Fibroblast of lung (primary cell): ENCODE measurements around the gene ACAD8. TPM values are rescaled to one million over a fixed set of nuclear protein-coding genes. Genes with fewer than 3 reads are reported as not detected.

Source experiments
- DNase-seq, 2 donors: peaks; one replicate each; pipeline versions ENCODE4 v3.0.0 to v3.0.0-alpha.2; 2010; ENCODE audit warnings: low read depth in 2 of 2
- H2AFZ ChIP-seq: 2 replicates; pipeline ENCODE4 v1.5.1; 2012; ENCODE audit warnings: low read length, control low read depth, inconsistent platforms
- H3K27ac ChIP-seq: 2 replicates; pipeline ENCODE4 v1.5.1; 2011; ENCODE audit warnings: low read length, control low read depth; ENCODE audit not compliant: insufficient read depth
- H3K27me3 ChIP-seq: 2 replicates; pipeline ENCODE4 v1.5.1; 2011; ENCODE audit warnings: mild to moderate bottlenecking, low read length; ENCODE audit not compliant: control insufficient read depth, insufficient read depth
- H3K36me3 ChIP-seq: 2 replicates; pipeline ENCODE4 v1.5.1; 2011; ENCODE audit warnings: low read length; ENCODE audit not compliant: control insufficient read depth, insufficient read depth
- H3K4me1 ChIP-seq: 2 replicates; pipeline ENCODE4 v1.5.1; 2011; ENCODE audit warnings: low read length; ENCODE audit not compliant: control insufficient read depth, insufficient read depth; ENCODE audit errors: extremely low read depth
- H3K4me2 ChIP-seq: 2 replicates; pipeline ENCODE4 v1.5.1; 2011; ENCODE audit warnings: low read length, control low read depth; ENCODE audit not compliant: insufficient read depth; ENCODE audit errors: extremely low read depth
- H3K4me3 ChIP-seq, 4 experiments: fragments of 200-600 bp in 1 of 4; sonication (generic) in 1 of 4; replicated peaks in 1 of 4; 2 replicates each; pipeline ENCODE4 v1.5.1; 2011 to 2016; ENCODE audit warnings: low read length in 4 of 4, low read depth in 3 of 4, mild to moderate bottlenecking in 3 of 4, control low read depth in 2 of 4, inconsistent platforms in 1 of 4, mixed read lengths in 1 of 4; ENCODE audit not compliant: insufficient read depth in 1 of 4; ENCODE audit errors: control extremely low read depth in 1 of 4
- H3K79me2 ChIP-seq: 2 replicates; pipeline ENCODE4 v1.5.1; 2012; ENCODE audit warnings: mild to moderate bottlenecking, low read length, inconsistent platforms; ENCODE audit not compliant: control insufficient read depth, insufficient read depth
- H3K9ac ChIP-seq: 2 replicates; pipeline ENCODE4 v1.5.1; 2011; ENCODE audit warnings: mild to moderate bottlenecking, low read length, control low read depth; ENCODE audit not compliant: insufficient read depth
- H3K9me3 ChIP-seq: 2 replicates; pipeline ENCODE4 v1.5.1; 2012; ENCODE audit warnings: low read depth, low read length; ENCODE audit not compliant: control insufficient read depth, insufficient read depth
- H4K20me1 ChIP-seq: 2 replicates; pipeline ENCODE4 v1.5.1; 2011; ENCODE audit warnings: low read length; ENCODE audit not compliant: control insufficient read depth, insufficient read depth; ENCODE audit errors: extremely low read depth
- EZH2 ChIP-seq: IDR thresholded peaks from 2 replicates; pipeline ENCODE4 v1.5.1; 2012; ENCODE audit warnings: low read length, control low read depth, mild to moderate bottlenecking; ENCODE audit errors: missing control alignments
- polyA plus RNA-seq, 2 donors: library from polyadenylated mRNA; depleted of rRNA in 1 of 2; stranded (reverse) in 1 of 2; unstranded in 1 of 2; fragments of >200 nt; gene quantifications; 2 replicates each; pipeline ENCODE4 v1.2.1, GENCODE V29; 2011 to 2012; ENCODE audit warnings: missing spikeins in 1 of 2
- total RNA-seq: library from RNA; depleted of rRNA; stranded (reverse); fragments of >200 nt; gene quantifications from 2 replicates; pipeline ENCODE4 v1.2.1, GENCODE V29; 2014
- TF ChIP-seq, protein P1 (sequence below), 2 donors: IDR thresholded peaks in 1 of 2; conservative IDR thresholded peaks in 1 of 2; 1 replicate in 1 of 2; 2 replicates in 1 of 2; pipeline ENCODE4 v1.5.1; 2011 to 2012; ENCODE audit warnings: low read length in 2 of 2, control low read depth in 1 of 2, inconsistent platforms in 1 of 2, low read depth in 1 of 2, mild to moderate bottlenecking in 1 of 2

The ACAD8 gene
- total and polyA plus RNA-seq, 2 donors (not counting 1 experiment from before 2014, with no cell fraction given): 16.8 to 19.6 TPM

DNA sequence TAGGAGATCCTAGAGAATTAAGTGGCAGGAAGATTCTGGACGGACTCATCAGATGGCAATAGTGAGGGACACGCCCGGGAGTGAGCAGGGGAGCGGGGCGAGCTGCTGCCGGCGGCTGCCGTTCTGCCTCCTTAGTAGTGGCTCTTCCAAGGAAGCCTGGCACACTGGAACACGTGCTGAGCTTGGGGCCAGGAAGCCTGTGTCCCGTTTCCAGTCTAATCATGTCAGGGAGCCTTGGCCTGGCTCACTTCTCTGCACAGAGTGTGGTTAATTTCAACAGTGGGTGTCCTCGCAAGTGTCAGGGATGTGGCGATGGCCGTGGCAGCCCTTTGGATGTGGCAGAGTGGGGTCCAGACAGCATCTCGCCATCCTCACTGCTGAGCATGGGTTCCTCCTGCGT, 39.3 kb downstream of the ACAD8 start:
- H3K27ac ChIP-seq: no peak overlapping the region
- H3K4me1 ChIP-seq: no peaks in the 10 kb centered on the region
- TF ChIP-seq EZH2: no peak
- TF ChIP-seq, protein P1, sequence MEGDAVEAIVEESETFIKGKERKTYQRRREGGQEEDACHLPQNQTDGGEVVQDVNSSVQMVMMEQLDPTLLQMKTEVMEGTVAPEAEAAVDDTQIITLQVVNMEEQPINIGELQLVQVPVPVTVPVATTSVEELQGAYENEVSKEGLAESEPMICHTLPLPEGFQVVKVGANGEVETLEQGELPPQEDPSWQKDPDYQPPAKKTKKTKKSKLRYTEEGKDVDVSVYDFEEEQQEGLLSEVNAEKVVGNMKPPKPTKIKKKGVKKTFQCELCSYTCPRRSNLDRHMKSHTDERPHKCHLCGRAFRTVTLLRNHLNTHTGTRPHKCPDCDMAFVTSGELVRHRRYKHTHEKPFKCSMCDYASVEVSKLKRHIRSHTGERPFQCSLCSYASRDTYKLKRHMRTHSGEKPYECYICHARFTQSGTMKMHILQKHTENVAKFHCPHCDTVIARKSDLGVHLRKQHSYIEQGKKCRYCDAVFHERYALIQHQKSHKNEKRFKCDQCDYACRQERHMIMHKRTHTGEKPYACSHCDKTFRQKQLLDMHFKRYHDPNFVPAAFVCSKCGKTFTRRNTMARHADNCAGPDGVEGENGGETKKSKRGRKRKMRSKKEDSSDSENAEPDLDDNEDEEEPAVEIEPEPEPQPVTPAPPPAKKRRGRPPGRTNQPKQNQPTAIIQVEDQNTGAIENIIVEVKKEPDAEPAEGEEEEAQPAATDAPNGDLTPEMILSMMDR (conservative IDR thresholded peaks at IDR 0.05 in 1 of 2, IDR thresholded peaks at IDR 0.05 in 1 of 2; ENCODE audit: low read depth in 1 of 2, low read length in 2 of 2): no peak
- no peaks in the 10 kb centered on the region for H3K36me3 ChIP-seq
- no peaks in the 10 kb centered on the region for H3K27me3 ChIP-seq
- no peaks in the 10 kb centered on the region for H4K20me1 ChIP-seq
- no peak overlapping the region for H3K4me2 ChIP-seq
- no peaks in the 10 kb centered on the region for H3K79me2 ChIP-seq
- H2AFZ ChIP-seq: no peak overlapping the region
- no peak for DNase-seq
- H3K9ac ChIP-seq: no peak overlapping the region
- H3K9me3 ChIP-seq: no peaks in the 10 kb centered on the region
- no peak overlapping the region for H3K4me3 ChIP-seq

DNA sequence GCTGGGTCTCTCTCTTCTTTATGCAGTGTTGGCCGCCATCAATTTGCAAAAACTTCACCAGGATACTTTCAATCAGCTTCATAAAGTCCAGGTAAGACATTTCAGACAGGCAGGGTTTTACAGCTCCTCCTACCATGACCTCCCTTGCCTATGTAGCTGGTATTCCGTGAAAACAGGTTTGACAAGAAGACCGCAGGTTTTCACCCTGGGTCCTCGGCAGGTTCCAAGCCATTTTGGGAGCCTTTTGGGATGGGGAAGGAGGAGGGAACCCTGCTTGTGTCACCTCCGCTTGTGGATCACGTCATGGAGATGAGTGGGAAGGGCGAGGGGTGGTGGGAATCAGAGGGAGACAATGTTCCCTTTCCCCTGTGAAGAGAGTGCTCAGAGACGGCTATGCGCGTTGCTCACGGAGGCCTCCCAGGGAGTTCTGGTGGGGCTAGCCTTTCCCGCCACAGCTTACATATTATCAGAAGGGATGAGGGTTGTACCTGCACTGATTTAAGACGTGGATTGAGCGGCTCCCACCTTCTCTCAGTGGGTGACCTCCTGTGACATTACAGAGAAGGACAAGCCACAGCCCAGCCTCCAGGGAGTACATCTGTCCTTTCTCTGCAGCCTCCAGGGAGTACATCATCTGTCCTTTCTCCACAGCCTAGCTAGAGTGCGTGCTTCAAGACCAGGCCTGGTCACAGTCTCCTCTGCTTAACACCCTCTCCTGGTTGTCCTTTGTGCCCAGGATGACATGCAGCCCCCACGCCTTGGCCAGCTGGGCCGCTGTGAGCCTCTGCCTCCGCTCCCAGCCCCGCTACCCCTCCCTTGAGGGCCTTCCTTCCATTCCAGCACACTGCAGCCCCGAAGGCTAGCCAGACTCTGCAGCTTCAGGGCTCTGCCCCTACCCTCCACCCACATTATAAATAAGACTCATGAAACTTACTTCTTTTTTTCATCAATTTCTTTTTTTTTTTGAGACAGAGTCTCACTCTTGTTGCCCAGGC, 40.0 kb downstream of the ACAD8 start:
- Histone ChIP-seq H3K79me2 (no peaks in the 10 kb centered on the region), H3K9ac (no peak overlapping the region), H3K27me3 (no peaks in the 10 kb centered on the region), H4K20me1 (no peaks in the 10 kb centered on the region), H3K9me3 (no peaks in the 10 kb centered on the region), H3K4me2 (no peak overlapping the region), H3K4me3 (no peak overlapping the region), H2AFZ (no peak overlapping the region), H3K27ac (no peak overlapping the region), H3K36me3 (no peaks in the 10 kb centered on the region), H3K4me1 (no peaks in the 10 kb centered on the region)
- DNase-seq: no peak
- TF ChIP-seq, protein P1 (conservative IDR thresholded peaks at IDR 0.05 in 1 of 2, IDR thresholded peaks at IDR 0.05 in 1 of 2; ENCODE audit: low read depth in 1 of 2, low read length in 2 of 2): no peak
- no peak for TF ChIP-seq EZH2

DNA sequence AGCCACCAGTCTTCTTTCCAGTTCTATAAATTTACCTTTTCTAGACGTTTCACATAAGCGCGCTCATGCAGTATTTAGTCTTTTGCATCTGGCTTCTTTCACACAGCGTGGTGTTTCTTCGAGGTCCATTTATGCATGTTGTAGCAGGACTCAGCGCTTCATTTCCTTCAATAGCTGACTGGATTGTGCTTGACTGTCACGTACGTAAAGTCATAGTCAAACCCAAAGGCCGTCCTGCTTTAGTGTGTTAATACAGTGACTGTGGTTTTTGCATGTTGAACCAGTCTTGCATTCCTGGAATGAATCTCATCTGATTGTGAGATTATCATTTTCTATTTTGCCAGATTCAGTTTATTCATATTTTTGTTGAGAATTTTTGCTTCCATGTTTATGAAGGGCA, 41.3 kb downstream of the ACAD8 start:
- Histone ChIP-seq H2AFZ (no peak overlapping the region), H3K27ac (no peak overlapping the region), H3K4me2 (no peak overlapping the region), H3K27me3 (no peaks in the 10 kb centered on the region), H3K79me2 (no peaks in the 10 kb centered on the region), H3K9me3 (no peaks in the 10 kb centered on the region), H3K4me3 (no peak overlapping the region), H4K20me1 (no peaks in the 10 kb centered on the region), H3K9ac (no peak overlapping the region), H3K4me1 (no peaks in the 10 kb centered on the region), H3K36me3 (no peaks in the 10 kb centered on the region)
- TF ChIP-seq, protein P1 (conservative IDR thresholded peaks at IDR 0.05 in 1 of 2, IDR thresholded peaks at IDR 0.05 in 1 of 2; ENCODE audit: low read depth in 1 of 2, low read length in 2 of 2): no peak
- TF ChIP-seq EZH2: no peak
- no peak for DNase-seq
